ENCODE data around the gene SPESP1.
"Not testable (repeated sequence)": the region's sequence is repeated elsewhere in the genome, so short reads cannot be mapped to it uniquely, and the experiment has no call there.

Gene SPESP1

DNA sequence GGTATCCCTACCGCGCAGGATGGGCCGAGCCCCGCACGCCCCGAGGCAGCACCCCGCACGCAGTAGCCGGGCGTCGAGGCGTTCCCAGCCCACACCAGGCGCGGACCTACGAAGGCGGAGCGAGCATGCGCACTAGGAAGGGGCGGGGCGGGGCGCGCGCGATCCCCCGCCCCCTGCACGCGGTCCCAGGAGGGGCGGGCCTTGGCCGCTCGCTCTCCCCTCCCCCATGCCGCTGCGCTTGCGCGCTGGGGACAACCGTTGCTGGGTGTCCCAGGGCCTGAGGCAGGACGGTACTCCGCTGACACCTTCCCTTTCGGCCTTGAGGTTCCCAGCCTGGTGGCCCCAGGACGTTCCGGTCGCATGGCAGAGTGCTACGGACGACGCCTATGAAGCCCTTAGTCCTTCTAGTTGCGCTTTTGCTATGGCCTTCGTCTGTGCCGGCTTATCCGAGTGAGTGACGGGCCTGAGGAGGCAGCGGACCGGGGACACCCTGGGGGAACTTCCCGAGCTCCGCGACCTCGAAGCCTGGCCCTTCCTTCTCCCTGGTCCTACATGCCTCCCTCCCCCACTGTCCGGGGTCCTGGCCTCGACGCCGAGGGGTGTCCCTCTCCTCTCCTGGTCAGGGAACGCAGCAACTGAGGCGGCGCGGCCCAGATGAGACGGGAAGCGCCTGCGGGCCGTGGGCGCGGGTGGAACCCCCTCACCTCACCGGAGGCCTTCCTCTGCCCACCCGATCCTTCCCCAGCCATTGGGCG lies at the start of gene SPESP1:
TSS of gene SPESP1 (plus strand) at position 258 of the 755 bp plus-strand sequence. CDS start at position 387, 129 bp downstream.
- no peak for FAIRE-seq

DNA sequence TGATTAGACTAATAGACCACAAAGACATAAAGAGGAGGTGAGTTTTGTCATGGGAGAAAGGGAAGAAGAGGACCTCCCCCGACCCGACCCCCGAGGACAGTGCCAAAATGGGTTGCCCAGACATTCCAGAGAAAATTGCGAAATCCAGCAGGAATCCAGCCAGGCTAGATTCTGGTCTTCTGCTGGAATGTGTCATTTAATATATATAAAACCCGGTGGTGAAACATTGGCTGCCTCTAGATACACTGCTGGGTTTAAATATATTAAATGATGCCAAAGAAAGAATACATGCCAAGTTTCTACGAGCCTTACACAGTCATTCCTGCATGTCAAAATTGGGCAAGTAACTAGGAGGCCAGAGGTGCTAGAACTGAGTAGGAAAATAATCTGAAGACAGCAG lies 45.3 kb upstream of the SPESP1 start:
- no peak for FAIRE-seq

- FAIRE-seq: no peak
These were observed 43.2 kb upstream of the SPESP1 start for GRCh38 chr15:68887120-68887519.

DNA sequence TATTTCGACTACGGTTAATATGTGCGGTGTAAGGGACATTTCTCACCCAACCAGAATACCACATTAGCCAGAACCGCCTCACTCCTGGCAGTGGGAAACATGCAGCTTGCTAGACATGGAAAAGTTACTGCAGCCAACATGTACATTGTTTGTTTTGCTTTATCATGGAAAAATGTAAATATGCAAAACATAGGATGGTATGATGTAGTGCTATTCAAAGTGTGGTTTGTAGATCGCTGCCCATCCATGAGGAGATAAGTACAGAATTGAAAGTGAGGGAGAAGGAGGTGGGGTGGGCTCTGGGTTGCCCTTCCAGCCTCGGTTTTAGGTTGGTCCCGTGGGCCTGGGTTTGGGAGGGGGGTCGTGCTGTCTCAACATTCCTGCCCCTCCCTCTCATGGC lies 42.5 kb upstream of the SPESP1 start:
- no peak for FAIRE-seq

DNA sequence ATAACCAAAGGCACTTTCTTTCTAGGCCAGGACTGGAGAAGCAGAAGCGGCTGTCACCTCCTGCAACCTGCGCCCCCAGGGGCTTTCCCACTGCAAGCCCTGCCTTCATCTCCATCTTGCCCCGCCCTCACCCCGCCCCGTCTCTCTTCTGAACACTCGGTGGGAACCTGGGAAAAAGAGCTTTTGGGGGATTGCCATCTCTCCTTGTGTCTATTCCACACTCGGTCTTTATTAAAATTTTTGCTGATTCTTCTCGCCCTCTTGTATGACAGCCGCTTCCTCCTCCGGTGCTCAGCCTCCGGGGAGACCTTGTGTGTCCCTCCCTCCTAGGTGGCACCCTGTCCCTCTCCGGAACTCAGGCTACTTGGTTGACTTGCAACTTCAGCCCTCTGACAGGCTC lies 41.9 kb upstream of the SPESP1 start:
- no peak for FAIRE-seq

- no peak for FAIRE-seq
These were observed 36.1 kb upstream of the SPESP1 start for GRCh38 chr15:68894208-68894607.

- FAIRE-seq: no peak
These were observed 34.1 kb upstream of the SPESP1 start for GRCh38 chr15:68896178-68896577.

DNA sequence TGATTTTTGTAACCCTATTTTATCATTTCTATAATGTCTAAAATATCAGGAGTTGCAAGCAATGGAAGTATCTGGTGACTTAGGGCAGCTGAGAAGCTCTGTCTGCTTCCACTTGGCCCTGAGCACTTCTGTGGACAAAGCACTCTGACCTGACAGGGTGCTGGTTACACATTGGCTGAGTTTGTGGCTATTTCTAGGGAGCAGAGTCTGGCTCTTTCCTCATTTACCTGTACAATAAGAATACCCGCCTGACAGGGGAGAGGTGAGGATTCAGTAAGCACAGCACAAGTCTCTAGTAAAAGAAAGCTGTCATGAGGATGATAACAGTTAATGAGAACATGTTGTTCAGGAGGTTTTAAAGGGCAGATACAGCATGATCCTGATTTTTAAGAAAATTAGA lies 33.3 kb upstream of the SPESP1 start:
- FAIRE-seq: no peak

DNA sequence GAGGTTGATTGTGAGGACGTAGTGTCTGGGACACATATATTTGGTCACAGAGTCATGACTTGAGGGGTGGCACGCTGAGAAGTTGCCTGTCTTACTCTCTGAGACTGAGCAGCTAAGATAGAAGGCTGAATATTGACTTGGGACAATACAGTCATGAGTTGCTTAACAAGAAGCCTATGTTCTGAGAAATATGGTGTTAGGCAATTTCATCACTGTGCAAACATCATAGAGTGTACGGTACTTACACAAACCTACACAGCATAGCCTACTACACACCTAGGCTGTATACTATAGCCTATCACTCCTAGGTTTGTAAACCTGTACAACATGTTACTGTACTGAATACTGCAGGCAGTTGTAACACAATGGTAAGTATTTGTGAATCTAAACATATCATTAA lies 30.3 kb upstream of the SPESP1 start:
- FAIRE-seq: no peak

DNA sequence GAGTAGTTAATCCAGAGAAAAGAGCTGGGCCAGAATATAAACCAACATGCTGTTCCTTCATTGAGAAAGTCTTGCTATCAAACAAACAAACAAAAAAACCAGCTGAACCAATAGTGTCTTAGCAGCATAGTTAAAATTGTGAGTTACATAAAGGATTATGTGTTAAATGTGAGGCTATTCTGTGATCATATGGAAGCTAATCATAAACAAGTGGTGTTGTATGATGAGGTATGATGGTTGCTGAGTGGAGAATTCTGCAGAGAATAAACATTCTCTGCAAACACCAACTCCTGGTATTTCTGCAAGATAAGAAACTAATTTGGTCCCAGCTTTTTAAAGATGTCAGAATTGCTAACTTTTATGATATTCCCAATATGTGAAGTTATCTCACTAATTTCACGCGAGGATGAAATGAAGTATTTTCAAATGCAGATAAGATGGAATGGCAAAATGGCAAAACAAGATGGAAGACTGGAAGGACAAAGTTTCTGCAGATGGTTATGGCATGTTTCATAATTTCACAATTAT lies 22.9 kb upstream of the SPESP1 start:
- no peak for FAIRE-seq

GRCh38 chr15:68909601-68910100 lies 20.7 kb upstream of the SPESP1 start:
- FAIRE-seq: no peak

GRCh38 chr15:68910341-68910740 lies 20.0 kb upstream of the SPESP1 start:
- FAIRE-seq: no peak

GRCh38 chr15:68910816-68911215 lies 19.5 kb upstream of the SPESP1 start:
- FAIRE-seq: no peak

- FAIRE-seq: no peak
These were observed 8.4 kb upstream of the SPESP1 start for GRCh38 chr15:68921926-68922325.

- FAIRE-seq: peak; percentile 87
These were observed 5.3 kb upstream of the SPESP1 start for GRCh38 chr15:68924866-68925560.

DNA sequence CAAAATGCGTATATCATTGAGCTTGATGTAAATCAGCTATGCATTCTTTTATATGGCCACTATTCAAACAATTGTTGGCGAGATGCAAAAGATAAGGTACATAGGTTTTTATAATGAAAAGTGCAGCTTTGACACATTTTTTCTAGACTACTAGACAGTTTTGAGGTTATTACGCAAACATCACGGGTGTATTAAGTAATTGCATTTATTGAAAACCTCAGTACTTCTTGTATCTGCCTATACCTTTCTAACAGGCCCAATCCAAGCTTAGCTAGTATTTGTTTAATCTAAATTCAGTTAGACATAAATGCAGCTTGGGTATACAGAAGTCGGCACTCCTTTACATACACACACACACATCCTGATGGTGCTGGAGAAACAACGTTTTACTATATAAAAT lies 2.7 kb downstream of the SPESP1 start:
- no peak for FAIRE-seq

GRCh38 chr15:68934341-68934740 lies 4.0 kb downstream of the SPESP1 start:
- no peak for FAIRE-seq

DNA sequence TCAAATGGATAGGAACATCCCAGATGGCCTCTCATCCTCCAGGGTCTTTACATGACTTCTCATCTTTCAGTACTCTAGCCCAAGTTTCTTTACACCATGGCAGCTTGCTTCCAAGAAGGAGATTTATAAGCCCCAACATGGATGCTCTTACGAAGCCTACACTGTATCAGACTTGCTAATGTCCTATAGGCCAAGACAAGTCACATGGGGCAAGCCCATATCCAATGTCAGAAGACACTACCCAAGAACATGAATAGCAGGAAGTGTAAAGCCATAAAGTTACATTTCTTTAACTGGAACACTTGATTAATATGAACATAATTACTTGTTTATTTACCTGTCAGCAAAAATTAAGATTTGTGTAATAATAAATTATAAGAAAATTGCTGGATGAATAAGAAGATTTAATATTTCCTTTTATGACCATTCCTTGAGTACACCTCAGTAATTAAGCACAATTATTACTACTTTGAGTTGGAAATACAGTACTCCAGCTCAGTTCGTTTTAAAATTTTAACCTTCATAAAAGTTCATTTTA lies 5.1 kb downstream of the SPESP1 start:
- no peak for FAIRE-seq

DNA sequence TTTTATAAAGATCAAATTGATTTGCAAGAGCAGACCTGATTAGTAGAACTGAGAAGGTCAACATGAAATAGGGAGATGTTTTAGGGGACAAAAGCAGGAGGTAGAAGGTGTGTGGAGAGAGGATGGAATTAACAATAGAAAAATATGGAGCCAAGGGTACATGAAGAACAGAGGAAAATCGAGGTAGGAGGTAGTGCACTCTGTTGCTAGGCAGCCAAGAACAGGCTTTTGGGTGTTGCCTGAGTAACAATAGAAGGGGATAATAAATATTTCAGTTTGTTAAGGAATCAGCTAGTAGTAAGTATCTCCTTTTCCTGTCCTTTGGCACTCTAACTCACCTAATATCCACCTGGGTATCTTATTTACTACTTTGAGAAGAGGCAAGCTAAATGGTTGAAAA lies 9.2 kb downstream of the SPESP1 start:
- FAIRE-seq: no peak

- no peak for FAIRE-seq
These were observed 21.5 kb downstream of the SPESP1 start for GRCh38 chr15:68951813-68952212.

DNA sequence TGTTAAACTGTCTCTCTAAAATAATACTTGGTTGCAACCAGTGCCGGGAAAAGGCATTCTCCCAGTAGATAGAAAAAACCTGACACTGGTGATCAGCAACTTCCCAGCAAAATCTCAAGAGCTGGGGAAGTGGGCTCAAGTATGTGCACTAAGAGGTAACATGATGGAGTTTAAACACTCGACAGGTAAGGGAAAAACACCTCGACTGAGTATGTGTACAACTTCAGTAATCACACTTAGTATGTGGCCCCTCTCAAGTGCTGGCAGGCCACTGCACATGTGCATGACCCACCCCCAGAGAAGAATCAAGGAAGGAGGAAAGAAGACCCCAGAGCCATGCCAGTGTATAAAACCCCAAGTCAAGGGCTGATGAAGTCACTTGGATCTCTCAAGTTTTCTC lies 27.4 kb downstream of the SPESP1 start:
- no peak for FAIRE-seq

- FAIRE-seq: no peak
These were observed 28.3 kb downstream of the SPESP1 start for GRCh38 chr15:68958597-68958996.

DNA sequence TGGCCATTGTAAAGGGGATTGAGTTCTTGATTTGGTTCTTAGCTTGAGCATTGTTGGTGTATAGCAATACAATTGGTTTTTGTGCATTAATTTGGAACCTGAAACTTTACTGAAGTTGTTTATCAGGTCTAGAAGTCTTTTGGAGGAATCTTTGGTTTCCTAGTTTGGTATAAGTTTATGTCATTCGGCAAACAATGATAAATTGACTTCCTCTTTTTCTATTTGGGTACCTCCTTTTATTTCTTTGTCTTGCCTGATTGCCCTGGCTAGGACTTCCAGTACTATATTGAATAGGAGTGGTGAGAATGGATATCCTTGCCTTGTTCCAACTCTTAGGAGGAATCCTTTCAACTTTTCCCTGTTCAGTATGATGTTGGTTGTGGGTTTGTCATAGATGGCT lies 32.1 kb downstream of the SPESP1 start:
- no peak for FAIRE-seq

GRCh38 chr15:68963719-68964118 lies 33.4 kb downstream of the SPESP1 start:
- not testable (repeated sequence) for FAIRE-seq
